NCI-H128 (cell line): Measurements from ENCODE around the gene PCDH17.

Source experiments
- DNase-seq: peaks from one replicate; lab custom pipeline; 2025; ENCODE audit not compliant: unreplicated experiment; lab: John Stamatoyannopoulos, UW

Gene PCDH17

GRCh38 chr13:57635541-57636085, 4.1 kb downstream of the PCDH17 start:
- no peak for DNase-seq

GRCh38 chr13:57636816-57637215, 5.3 kb downstream of the PCDH17 start:
- no peak for DNase-seq

- DNase-seq, result no peak
These were observed 6.0 kb downstream of the PCDH17 start for GRCh38 chr13:57637515-57637914.

- no peak for DNase-seq
These were observed 6.8 kb downstream of the PCDH17 start for GRCh38 chr13:57638186-57638890.

GRCh38 chr13:57640607-57641006, 9.1 kb downstream of the PCDH17 start:
- DNase-seq, result no peak

GRCh38 chr13:57641051-57641450, 9.5 kb downstream of the PCDH17 start:
- DNase-seq, result no peak

- DNase-seq, result no peak
These were observed 12.6 kb downstream of the PCDH17 start for GRCh38 chr13:57644106-57644505.

- no peak for DNase-seq
These were observed 21.9 kb downstream of the PCDH17 start for GRCh38 chr13:57653229-57653989.

GRCh38 chr13:57665481-57665880, 33.9 kb downstream of the PCDH17 start:
- DNase-seq, result no peak

- DNase-seq, result no peak
These were observed 34.8 kb downstream of the PCDH17 start for GRCh38 chr13:57666131-57666953.

- DNase-seq, result no peak
These were observed 40.6 kb downstream of the PCDH17 start for GRCh38 chr13:57672168-57672567.

GRCh38 chr13:57673197-57673596, 41.7 kb downstream of the PCDH17 start:
- DNase-seq, result no peak

- DNase-seq, result no peak
These were observed 44.0 kb downstream of the PCDH17 start for GRCh38 chr13:57675526-57675925.

- no peak for DNase-seq
These were observed 49.1 kb downstream of the PCDH17 start for GRCh38 chr13:57680609-57681008.

GRCh38 chr13:57682128-57682716, 50.7 kb downstream of the PCDH17 start:
- DNase-seq, result no peak

GRCh38 chr13:57698851-57699250, 67.3 kb downstream of the PCDH17 start:
- DNase-seq, result no peak

GRCh38 chr13:57704031-57704430, 72.5 kb downstream of the PCDH17 start:
- no peak for DNase-seq

GRCh38 chr13:57716295-57716694, 84.8 kb downstream of the PCDH17 start:
- DNase-seq, result no peak

GRCh38 chr13:57724486-57725272, 93.1 kb downstream of the PCDH17 start:
- no peak for DNase-seq

- no peak for DNase-seq
These were observed 93.9 kb downstream of the PCDH17 start for GRCh38 chr13:57725480-57725879.
